HL-60 (cell line): ENCODE results near the gene C4orf33.
"Not testable (repeated sequence)": the region's sequence is repeated elsewhere in the genome, so short reads cannot be mapped to it uniquely, and the experiment has no call there.

ENCODE experiments used
- DNase-seq, 2 experiments: peaks; one replicate each; pipeline ENCODE4 v3.0.0-alpha.2; 2010 to 2020; ENCODE audit warnings: low read depth in 1 of 2, low spot score in 1 of 2
- H3K27ac ChIP-seq: fragments of 250-450 bp; sonication (Bioruptor Pico); replicated peaks from 2 replicates; pipeline ENCODE4 v1.5.1; 2020; ENCODE audit warnings: mild to moderate bottlenecking, moderate library complexity
- H3K27me3 ChIP-seq: fragments of 250-450 bp; sonication (Bioruptor Pico); 2 replicates; pipeline ENCODE4 v1.5.1; 2021; ENCODE audit warnings: mild to moderate bottlenecking, moderate library complexity; ENCODE audit not compliant: insufficient read depth, poor library complexity, severe bottlenecking
- H3K4me3 ChIP-seq: replicated peaks from 2 replicates; pipeline ENCODE4 v1.5.1; 2011; ENCODE audit warnings: mild to moderate bottlenecking, control low read depth, low read length; ENCODE audit not compliant: insufficient read depth
- CTCF ChIP-seq: IDR thresholded peaks from one replicate; pipeline ENCODE4 v1.5.1; 2011; ENCODE audit warnings: low read length, control low read depth, inconsistent platforms; ENCODE audit not compliant: insufficient read depth
- GABPA ChIP-seq: IDR thresholded peaks from 2 replicates; pipeline ENCODE4 v1.6.1; 2012; ENCODE audit warnings: low read depth
- POLR2AphosphoS5 ChIP-seq: IDR thresholded peaks from 2 replicates; pipeline ENCODE4 v1.6.1; 2012; ENCODE audit warnings: low read depth
- REST ChIP-seq: IDR thresholded peaks from 2 replicates; pipeline ENCODE4 v1.6.1; 2012; ENCODE audit warnings: low read depth; ENCODE audit not compliant: insufficient replicate concordance
- SPI1 ChIP-seq: IDR thresholded peaks from 2 replicates; pipeline ENCODE4 v1.6.1; 2012; ENCODE audit warnings: low read depth, mild to moderate bottlenecking, borderline replicate concordance

C4orf33 gene

GRCh38 chr4:129111919-129112318 lies 16.0 kb downstream of the C4orf33 start:
- Histone ChIP-seq H3K27me3 (no peaks in the 10 kb centered on the region), H3K27ac (no peak overlapping the region), H3K4me3 (no peak overlapping the region)
- DNase-seq: no peak
- TF ChIP-seq CTCF (no peak), REST (no peak)

GRCh38 chr4:129113434-129113833 lies 17.5 kb downstream of the C4orf33 start:
- H3K27ac ChIP-seq: no peak overlapping the region
- DNase-seq: no peak
- no peak overlapping the region for H3K4me3 ChIP-seq
- TF ChIP-seq POLR2AphosphoS5 (no peak), CTCF (no peak)
- no peaks in the 10 kb centered on the region for H3K27me3 ChIP-seq

- TF ChIP-seq POLR2AphosphoS5 (no peak), GABPA (no peak), REST (no peak), SPI1 (no peak), CTCF (no peak)
- H3K4me3 ChIP-seq: no peak overlapping the region
- no peak overlapping the region for H3K27ac ChIP-seq
- no peak for DNase-seq
- no peaks in the 10 kb centered on the region for H3K27me3 ChIP-seq
Measured at GRCh38 chr4:129113919-129114318, 18.0 kb downstream of the C4orf33 start.

- TF ChIP-seq POLR2AphosphoS5 (no peak), GABPA (no peak), CTCF (no peak), SPI1 (no peak), REST (no peak)
- Histone ChIP-seq H3K27me3 (no peaks in the 10 kb centered on the region), H3K4me3 (no peak overlapping the region), H3K27ac (no peak overlapping the region)
- no peak for DNase-seq
Measured at GRCh38 chr4:129117705-129118104, 21.8 kb downstream of the C4orf33 start.

- not testable (repeated sequence) for H3K27ac ChIP-seq, DNase-seq, H3K4me3 ChIP-seq, H3K27me3 ChIP-seq
Measured at GRCh38 chr4:129126614-129127013, 30.7 kb downstream of the C4orf33 start.
